22Rv1 (cell line): ENCODE results near the gene USP40.

Experiments used
- CTCF ChIP-seq: fragments of 450-650 bp; IDR thresholded peaks from 2 replicates; pipeline ENCODE4 v1.5.1; 2017; ENCODE audit warnings: mild to moderate bottlenecking
- ZFX ChIP-seq: fragments of 450-650 bp; IDR thresholded peaks from 2 replicates; pipeline ENCODE4 v1.6.1; 2017; ENCODE audit warnings: antibody characterized with exemption, borderline replicate concordance

DNA sequence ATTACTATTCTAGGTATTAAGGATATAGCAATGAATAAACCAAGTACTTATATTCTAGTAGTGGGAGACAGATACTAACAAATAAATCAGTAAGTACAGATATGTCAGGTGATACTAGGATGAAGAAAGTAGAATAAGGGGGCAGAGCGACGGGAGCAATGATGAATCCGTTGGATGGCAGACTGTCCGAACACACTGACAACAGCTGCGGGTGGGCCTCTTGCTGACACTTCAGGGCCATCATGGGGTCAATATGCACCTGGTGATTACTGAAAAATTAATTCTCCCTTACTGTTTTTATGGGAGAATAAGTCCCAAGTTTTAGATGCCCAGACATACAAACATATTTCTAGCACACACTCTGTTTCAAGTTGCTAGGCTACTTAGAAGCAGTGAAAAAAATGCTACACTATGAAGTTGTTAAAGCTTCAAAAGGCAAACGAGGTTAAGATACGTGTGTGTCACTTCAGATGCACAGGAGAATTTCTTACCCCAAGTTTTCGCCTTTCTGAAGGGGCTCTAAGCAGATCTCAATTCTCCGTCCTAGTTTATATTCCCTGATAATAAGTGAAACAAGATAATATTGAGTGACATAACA, 78.7 kb downstream of the USP40 start:
- TF ChIP-seq CTCF, result no peak
- TF ChIP-seq ZFX, result no peak
